ENCODE data around the gene LANCL2.
"Not testable (repeated sequence)": the region's sequence is repeated elsewhere in the genome, so short reads cannot be mapped to it uniquely, and the experiment has no call there.

LANCL2 gene

GRCh38 chr7:55343002-55343781, 21.9 kb upstream of the LANCL2 start:
- no peak overlapping the region for H3K9ac ChIP-seq (ENCODE audit: low read depth, low read length)
- no peaks in the 10 kb centered on the region for H3K9me3 ChIP-seq (ENCODE audit: control insufficient read depth, insufficient read depth, low read length)
- H3K36me3 ChIP-seq (ENCODE audit: control insufficient read depth, insufficient read depth, low read length) = no peaks in the 10 kb centered on the region
- no peak overlapping the region for H3K27ac ChIP-seq (ENCODE audit: low read depth, low read length)
- H3K27me3 ChIP-seq (ENCODE audit: control insufficient read depth, insufficient read depth, low read length) = no peaks in the 10 kb centered on the region
- no peak overlapping the region for H3K4me3 ChIP-seq (ENCODE audit: low read depth, low read length)
- no peaks in the 10 kb centered on the region for H3K4me1 ChIP-seq (ENCODE audit: control insufficient read depth, insufficient read depth, low read length)

GRCh38 chr7:55343860-55344606, 21.1 kb upstream of the LANCL2 start:
- Histone ChIP-seq H3K4me1 (ENCODE audit: control insufficient read depth, insufficient read depth, low read length) (peaks cover 4% of the 10 kb centered on the region), H3K27me3 (ENCODE audit: control insufficient read depth, insufficient read depth, low read length) (no peaks in the 10 kb centered on the region), H3K27ac (ENCODE audit: low read depth, low read length) (no peak overlapping the region), H3K4me3 (ENCODE audit: low read depth, low read length) (no peak overlapping the region), H3K9ac (ENCODE audit: low read depth, low read length) (no peak overlapping the region), H3K36me3 (ENCODE audit: control insufficient read depth, insufficient read depth, low read length) (no peaks in the 10 kb centered on the region), H3K9me3 (ENCODE audit: control insufficient read depth, insufficient read depth, low read length) (no peaks in the 10 kb centered on the region)

- no peaks in the 10 kb centered on the region for H3K27me3 ChIP-seq (ENCODE audit: control insufficient read depth, insufficient read depth, low read length)
- no peaks in the 10 kb centered on the region for H3K36me3 ChIP-seq (ENCODE audit: control insufficient read depth, insufficient read depth, low read length)
- H3K4me1 ChIP-seq (ENCODE audit: control insufficient read depth, insufficient read depth, low read length) = peaks cover 7% of the 10 kb centered on the region
- H3K9ac ChIP-seq (ENCODE audit: low read depth, low read length) = no peak overlapping the region
- no peak overlapping the region for H3K4me3 ChIP-seq (ENCODE audit: low read depth, low read length)
- no peaks in the 10 kb centered on the region for H3K9me3 ChIP-seq (ENCODE audit: control insufficient read depth, insufficient read depth, low read length)
- H3K27ac ChIP-seq (ENCODE audit: low read depth, low read length) = no peak overlapping the region
Observed at GRCh38 chr7:55344840-55345239, 20.3 kb upstream of the LANCL2 start.

DNA sequence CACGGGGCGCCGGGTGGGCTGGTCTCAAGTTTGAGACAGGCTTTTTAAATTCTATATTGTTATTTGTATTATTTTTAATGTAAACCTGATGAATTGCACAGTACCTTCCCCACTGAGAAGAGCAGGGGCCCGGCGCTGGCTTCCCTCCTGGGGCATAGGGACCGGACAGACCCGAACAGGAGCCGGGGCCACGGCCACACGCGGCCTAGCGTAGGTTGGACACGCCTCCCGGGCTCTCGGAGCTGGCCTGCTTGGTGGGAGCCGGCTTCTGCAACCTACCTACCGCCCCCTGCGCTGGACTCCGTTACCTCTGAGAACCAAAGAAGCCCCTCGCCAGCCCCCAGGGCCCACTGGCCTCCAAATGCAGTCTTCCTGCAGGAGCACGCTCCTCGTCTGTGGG, 19.8 kb upstream of the LANCL2 start:
- peaks cover 7% of the 10 kb centered on the region for H3K4me1 ChIP-seq (ENCODE audit: control insufficient read depth, insufficient read depth, low read length)
- no peak overlapping the region for H3K4me3 ChIP-seq (ENCODE audit: low read depth, low read length)
- no peak overlapping the region for H3K27ac ChIP-seq (ENCODE audit: low read depth, low read length)
- H3K9ac ChIP-seq (ENCODE audit: low read depth, low read length) = no peak overlapping the region
- H3K36me3 ChIP-seq (ENCODE audit: control insufficient read depth, insufficient read depth, low read length) = no peaks in the 10 kb centered on the region
- H3K27me3 ChIP-seq (ENCODE audit: control insufficient read depth, insufficient read depth, low read length) = no peaks in the 10 kb centered on the region
- H3K9me3 ChIP-seq (ENCODE audit: control insufficient read depth, insufficient read depth, low read length) = no peaks in the 10 kb centered on the region

DNA sequence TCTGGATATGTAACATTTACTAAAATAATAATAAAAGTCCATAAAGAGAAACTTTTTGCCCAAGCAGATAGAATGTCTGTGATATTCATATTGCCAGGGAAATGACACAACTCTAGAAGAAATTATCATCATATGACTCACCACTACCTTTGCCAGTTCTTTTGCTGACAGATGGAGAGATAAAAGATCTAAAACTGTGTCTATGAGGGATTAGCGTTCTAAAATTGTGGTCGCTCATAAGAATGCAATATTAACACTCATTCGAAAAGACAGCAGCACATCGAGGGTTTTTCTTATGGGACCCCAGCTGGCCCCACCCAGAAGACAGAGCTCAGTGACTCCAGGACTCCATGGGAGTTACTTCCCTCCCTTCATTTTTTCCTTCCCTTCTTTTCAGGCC, 16.6 kb upstream of the LANCL2 start:
- H3K36me3 ChIP-seq (ENCODE audit: control insufficient read depth, insufficient read depth, low read length) = no peaks in the 10 kb centered on the region
- H3K9me3 ChIP-seq (ENCODE audit: control insufficient read depth, insufficient read depth, low read length) = no peaks in the 10 kb centered on the region
- no peaks in the 10 kb centered on the region for H3K27me3 ChIP-seq (ENCODE audit: control insufficient read depth, insufficient read depth, low read length)
- H3K9ac ChIP-seq (ENCODE audit: low read depth, low read length) = no peak overlapping the region
- H3K27ac ChIP-seq (ENCODE audit: low read depth, low read length) = no peak overlapping the region
- H3K4me3 ChIP-seq (ENCODE audit: low read depth, low read length) = no peak overlapping the region
- peaks cover 7% of the 10 kb centered on the region for H3K4me1 ChIP-seq (ENCODE audit: control insufficient read depth, insufficient read depth, low read length)

DNA sequence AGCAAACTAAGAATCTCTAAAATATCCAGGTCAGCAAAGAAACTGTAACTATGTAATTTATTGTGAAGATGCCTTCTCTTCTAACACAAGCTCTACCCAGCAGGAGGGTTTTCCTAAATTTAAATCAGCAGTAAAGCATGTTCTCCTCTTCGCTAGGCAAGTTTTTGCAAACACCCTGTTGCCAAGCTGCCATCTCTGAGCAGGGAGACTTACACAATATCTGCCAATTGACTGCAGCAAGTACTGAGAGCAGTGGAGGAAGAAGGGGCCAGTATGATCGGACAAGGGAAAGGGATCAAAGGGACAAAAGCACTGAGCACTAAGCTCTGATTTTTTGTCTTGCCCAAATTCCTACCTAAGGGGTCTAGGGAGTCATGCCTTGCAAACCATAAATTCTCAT, 16.0 kb upstream of the LANCL2 start:
- Histone ChIP-seq H3K27me3 (ENCODE audit: control insufficient read depth, insufficient read depth, low read length) (no peaks in the 10 kb centered on the region), H3K9ac (ENCODE audit: low read depth, low read length) (no peak overlapping the region), H3K36me3 (ENCODE audit: control insufficient read depth, insufficient read depth, low read length) (no peaks in the 10 kb centered on the region), H3K27ac (ENCODE audit: low read depth, low read length) (no peak overlapping the region), H3K4me1 (ENCODE audit: control insufficient read depth, insufficient read depth, low read length) (peaks cover 7% of the 10 kb centered on the region), H3K4me3 (ENCODE audit: low read depth, low read length) (no peak overlapping the region), H3K9me3 (ENCODE audit: control insufficient read depth, insufficient read depth, low read length) (no peaks in the 10 kb centered on the region)

DNA sequence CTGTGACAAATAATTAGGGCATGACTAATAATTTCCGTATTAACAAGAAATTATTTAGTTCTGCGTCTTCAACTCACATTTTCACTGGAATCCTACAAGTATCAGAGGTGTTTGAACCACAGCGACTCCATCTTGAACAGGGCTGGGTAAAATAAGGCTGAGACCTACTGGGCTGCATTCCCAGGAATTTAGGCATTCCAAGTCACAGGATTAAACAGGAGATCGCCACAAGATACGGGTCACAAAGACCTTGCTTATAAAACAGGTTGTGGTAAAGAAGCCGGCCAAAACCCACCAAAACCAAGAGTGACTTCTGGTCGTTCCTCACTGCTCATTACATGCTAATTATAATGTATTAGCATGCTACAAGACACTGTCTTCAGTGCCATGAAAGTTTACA, 14.9 kb upstream of the LANCL2 start:
- Histone ChIP-seq H3K9ac (ENCODE audit: low read depth, low read length) (no peak overlapping the region), H3K36me3 (ENCODE audit: control insufficient read depth, insufficient read depth, low read length) (no peaks in the 10 kb centered on the region), H3K27ac (ENCODE audit: low read depth, low read length) (no peak overlapping the region), H3K4me1 (ENCODE audit: control insufficient read depth, insufficient read depth, low read length) (peaks cover 7% of the 10 kb centered on the region), H3K4me3 (ENCODE audit: low read depth, low read length) (no peak overlapping the region), H3K27me3 (ENCODE audit: control insufficient read depth, insufficient read depth, low read length) (no peaks in the 10 kb centered on the region), H3K9me3 (ENCODE audit: control insufficient read depth, insufficient read depth, low read length) (no peaks in the 10 kb centered on the region)

GRCh38 chr7:55351263-55351662, 13.9 kb upstream of the LANCL2 start:
- no peak overlapping the region for H3K4me3 ChIP-seq (ENCODE audit: low read depth, low read length)
- no peak overlapping the region for H3K27ac ChIP-seq (ENCODE audit: low read depth, low read length)

DNA sequence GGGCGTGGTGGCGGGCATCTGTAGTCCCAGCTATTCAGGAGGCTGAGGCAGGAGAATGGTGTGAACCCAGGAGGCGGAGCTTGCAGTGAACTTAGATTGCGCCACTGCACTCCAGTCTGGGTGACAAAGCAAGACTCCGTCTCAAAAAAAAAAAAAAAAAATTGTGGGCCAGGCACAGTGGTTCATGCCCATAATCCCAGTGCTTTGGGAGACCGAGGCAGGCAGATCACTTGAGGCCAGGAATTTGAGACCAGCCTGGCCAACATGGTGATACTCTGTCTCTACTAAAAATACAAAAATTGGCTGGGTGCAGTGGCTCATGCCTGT, 12.2 kb upstream of the LANCL2 start:
- H3K4me1 ChIP-seq (ENCODE audit: control insufficient read depth, insufficient read depth, low read length); H3K9ac ChIP-seq (ENCODE audit: low read depth, low read length); H3K9me3 ChIP-seq (ENCODE audit: control insufficient read depth, insufficient read depth, low read length); H3K27me3 ChIP-seq (ENCODE audit: control insufficient read depth, insufficient read depth, low read length); H3K27ac ChIP-seq (ENCODE audit: low read depth, low read length); H3K36me3 ChIP-seq (ENCODE audit: control insufficient read depth, insufficient read depth, low read length); H3K4me3 ChIP-seq (ENCODE audit: low read depth, low read length): not testable (repeated sequence)

More at GRCh38 chr7:55351263-55351662, 13.9 kb upstream of the LANCL2 start:
- Histone ChIP-seq H3K9ac (ENCODE audit: low read depth, low read length) (no peak overlapping the region), H3K4me1 (ENCODE audit: control insufficient read depth, insufficient read depth, low read length) (peaks cover 7% of the 10 kb centered on the region), H3K36me3 (ENCODE audit: control insufficient read depth, insufficient read depth, low read length) (no peaks in the 10 kb centered on the region), H3K9me3 (ENCODE audit: control insufficient read depth, insufficient read depth, low read length) (no peaks in the 10 kb centered on the region), H3K27me3 (ENCODE audit: control insufficient read depth, insufficient read depth, low read length) (no peaks in the 10 kb centered on the region)

DNA sequence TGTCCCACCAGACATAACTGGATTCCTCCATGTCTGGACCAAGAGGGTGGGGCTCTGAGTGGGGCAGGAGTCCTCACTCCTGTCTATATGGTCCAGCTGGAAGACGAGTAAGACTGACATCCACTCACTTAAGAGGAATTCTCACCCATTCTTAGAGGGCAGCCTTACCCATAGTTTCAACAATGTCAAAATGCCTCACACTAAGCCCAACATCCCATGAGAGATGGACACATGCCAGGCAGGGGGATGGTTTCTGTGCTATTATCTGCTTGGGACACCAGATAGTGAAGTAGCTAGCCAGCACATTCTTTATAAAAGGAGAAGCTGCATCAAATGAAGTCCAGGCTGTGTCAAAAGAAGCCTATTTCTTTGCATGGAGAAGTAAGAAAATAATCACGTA, 4.7 kb upstream of the LANCL2 start:
- Histone ChIP-seq H3K27me3 (ENCODE audit: control insufficient read depth, insufficient read depth, low read length) (no peaks in the 10 kb centered on the region), H3K9me3 (ENCODE audit: control insufficient read depth, insufficient read depth, low read length) (no peaks in the 10 kb centered on the region), H3K36me3 (ENCODE audit: control insufficient read depth, insufficient read depth, low read length) (no peaks in the 10 kb centered on the region), H3K9ac (ENCODE audit: low read depth, low read length) (no peak overlapping the region), H3K4me1 (ENCODE audit: control insufficient read depth, insufficient read depth, low read length) (peaks cover 11% of the 10 kb centered on the region; the same call in 1 of the 2 replicates), H3K4me3 (ENCODE audit: low read depth, low read length) (no peak overlapping the region), H3K27ac (ENCODE audit: low read depth, low read length) (no peak overlapping the region)

DNA sequence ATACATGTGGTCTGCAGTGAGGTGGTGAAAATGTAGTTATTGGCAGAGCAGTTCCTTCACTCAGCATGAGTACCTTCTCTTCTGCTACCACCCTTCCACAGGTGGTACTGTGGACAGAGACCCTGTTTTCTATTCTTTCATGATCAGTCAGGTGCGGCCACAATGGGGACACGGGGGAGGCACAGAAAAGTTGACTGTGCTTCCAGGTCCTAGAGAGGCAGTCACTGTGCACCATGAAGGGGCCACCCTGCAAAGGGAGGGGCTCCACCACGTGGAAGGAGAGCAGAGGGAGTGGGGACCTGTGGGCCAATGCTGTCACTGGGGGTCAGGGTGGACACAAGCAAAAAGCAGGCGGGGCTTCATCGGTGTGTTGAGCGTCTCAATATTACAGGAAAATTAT, 3.6 kb upstream of the LANCL2 start:
- Histone ChIP-seq H3K27me3 (ENCODE audit: control insufficient read depth, insufficient read depth, low read length) (no peaks in the 10 kb centered on the region), H3K27ac (ENCODE audit: low read depth, low read length) (no peak overlapping the region), H3K9me3 (ENCODE audit: control insufficient read depth, insufficient read depth, low read length) (no peaks in the 10 kb centered on the region), H3K4me3 (ENCODE audit: low read depth, low read length) (no peak overlapping the region), H3K4me1 (ENCODE audit: control insufficient read depth, insufficient read depth, low read length) (peaks cover 11% of the 10 kb centered on the region; the same call in 1 of the 2 replicates), H3K9ac (ENCODE audit: low read depth, low read length) (no peak overlapping the region), H3K36me3 (ENCODE audit: control insufficient read depth, insufficient read depth, low read length) (no peaks in the 10 kb centered on the region)
